B cell (primary cell): ENCODE data around the gene PCGF3.

Source experiments
- CTCF ChIP-seq: fragments of 200-600 bp; IDR thresholded peaks from one replicate; pipeline ENCODE4 v1.8.0; 2022; ENCODE audit warnings: antibody characterized with exemption, mild to moderate bottlenecking
- EZH2 ChIP-seq: IDR thresholded peaks from 2 replicates; pipeline ENCODE4 v1.6.1; 2012; ENCODE audit warnings: borderline replicate concordance, low read depth, mild to moderate bottlenecking, moderate library complexity, low read length; ENCODE audit not compliant: insufficient read depth, poor library complexity, severe bottlenecking

GRCh38 chr4:666822-667544 lies 38.6 kb upstream of the PCGF3 start:
- TF ChIP-seq CTCF: no peak
- no peak for TF ChIP-seq EZH2
